ENCODE results near the gene TMEM269.

TMEM269 gene

DNA sequence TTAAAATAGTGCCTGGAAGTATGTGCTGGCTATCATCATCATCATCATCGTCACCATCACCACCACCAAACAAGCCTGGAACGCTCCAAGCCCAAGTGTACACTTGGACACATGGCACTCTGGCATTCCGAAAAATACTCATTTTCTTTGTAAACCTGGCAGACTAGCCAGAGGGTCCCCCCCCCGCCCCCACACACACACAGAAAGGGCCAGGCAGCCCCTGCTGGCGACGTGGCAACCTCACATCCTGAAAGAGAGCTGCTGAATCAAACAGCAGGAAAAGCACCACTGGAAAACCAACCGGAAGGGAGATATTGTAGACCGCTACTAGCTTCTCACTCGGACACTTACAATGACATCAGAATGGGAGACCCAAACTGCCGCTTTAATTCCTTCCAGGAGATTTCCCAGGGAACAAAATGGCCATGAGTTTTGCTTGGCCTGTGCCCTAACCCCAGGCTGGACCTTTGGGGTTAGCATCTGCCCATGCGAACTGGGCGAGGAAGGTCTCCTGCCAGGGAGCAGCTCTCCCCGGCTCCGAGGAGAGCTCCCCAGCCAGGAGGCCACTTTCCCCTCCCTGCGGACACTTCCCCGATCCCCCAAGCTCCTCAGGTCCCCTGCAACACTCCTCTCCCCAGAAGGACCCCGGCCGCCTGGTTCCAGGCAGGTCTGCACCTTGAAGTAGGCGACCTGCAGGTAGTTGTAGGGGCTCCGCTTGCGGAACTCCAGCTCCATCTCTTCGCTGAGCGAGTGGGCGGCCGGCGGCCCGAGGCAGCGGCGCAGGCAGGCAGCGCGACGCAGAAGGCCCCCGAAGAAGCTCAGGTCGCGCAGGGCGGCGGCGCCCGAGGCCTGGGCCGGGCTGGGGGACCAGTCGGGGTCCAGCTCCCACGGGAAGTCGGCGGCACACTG, 18.7 kb upstream of the TMEM269 start (continued):
- TF ChIP-seq, protein P1, sequence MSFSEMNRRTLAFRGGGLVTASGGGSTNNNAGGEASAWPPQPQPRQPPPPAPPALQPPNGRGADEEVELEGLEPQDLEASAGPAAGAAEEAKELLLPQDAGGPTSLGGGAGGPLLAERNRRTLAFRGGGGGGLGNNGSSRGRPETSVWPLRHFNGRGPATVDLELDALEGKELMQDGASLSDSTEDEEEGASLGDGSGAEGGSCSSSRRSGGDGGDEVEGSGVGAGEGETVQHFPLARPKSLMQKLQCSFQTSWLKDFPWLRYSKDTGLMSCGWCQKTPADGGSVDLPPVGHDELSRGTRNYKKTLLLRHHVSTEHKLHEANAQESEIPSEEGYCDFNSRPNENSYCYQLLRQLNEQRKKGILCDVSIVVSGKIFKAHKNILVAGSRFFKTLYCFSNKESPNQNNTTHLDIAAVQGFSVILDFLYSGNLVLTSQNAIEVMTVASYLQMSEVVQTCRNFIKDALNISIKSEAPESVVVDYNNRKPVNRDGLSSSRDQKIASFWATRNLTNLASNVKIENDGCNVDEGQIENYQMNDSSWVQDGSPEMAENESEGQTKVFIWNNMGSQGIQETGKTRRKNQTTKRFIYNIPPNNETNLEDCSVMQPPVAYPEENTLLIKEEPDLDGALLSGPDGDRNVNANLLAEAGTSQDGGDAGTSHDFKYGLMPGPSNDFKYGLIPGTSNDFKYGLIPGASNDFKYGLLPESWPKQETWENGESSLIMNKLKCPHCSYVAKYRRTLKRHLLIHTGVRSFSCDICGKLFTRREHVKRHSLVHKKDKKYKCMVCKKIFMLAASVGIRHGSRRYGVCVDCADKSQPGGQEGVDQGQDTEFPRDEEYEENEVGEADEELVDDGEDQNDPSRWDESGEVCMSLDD (tag by site-specific recombination; IDR thresholded peaks at IDR 0.05), result 0 out of 2 replicates have a peak, but pooled peaks have one; percentile 26
- no peak for TF ChIP-seq ZNF768 (tag by site-specific recombination; IDR thresholded peaks at IDR 0.05)
- TF ChIP-seq, protein P2, sequence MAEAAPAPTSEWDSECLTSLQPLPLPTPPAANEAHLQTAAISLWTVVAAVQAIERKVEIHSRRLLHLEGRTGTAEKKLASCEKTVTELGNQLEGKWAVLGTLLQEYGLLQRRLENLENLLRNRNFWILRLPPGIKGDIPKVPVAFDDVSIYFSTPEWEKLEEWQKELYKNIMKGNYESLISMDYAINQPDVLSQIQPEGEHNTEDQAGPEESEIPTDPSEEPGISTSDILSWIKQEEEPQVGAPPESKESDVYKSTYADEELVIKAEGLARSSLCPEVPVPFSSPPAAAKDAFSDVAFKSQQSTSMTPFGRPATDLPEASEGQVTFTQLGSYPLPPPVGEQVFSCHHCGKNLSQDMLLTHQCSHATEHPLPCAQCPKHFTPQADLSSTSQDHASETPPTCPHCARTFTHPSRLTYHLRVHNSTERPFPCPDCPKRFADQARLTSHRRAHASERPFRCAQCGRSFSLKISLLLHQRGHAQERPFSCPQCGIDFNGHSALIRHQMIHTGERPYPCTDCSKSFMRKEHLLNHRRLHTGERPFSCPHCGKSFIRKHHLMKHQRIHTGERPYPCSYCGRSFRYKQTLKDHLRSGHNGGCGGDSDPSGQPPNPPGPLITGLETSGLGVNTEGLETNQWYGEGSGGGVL (tag by site-specific recombination; IDR thresholded peaks at IDR 0.05), result peak; percentile 20; the same call in 1 of the 2 replicates
- no peak for TF ChIP-seq ZNF791 (tag by site-specific recombination; IDR thresholded peaks at IDR 0.05)
- TF ChIP-seq, protein P3, sequence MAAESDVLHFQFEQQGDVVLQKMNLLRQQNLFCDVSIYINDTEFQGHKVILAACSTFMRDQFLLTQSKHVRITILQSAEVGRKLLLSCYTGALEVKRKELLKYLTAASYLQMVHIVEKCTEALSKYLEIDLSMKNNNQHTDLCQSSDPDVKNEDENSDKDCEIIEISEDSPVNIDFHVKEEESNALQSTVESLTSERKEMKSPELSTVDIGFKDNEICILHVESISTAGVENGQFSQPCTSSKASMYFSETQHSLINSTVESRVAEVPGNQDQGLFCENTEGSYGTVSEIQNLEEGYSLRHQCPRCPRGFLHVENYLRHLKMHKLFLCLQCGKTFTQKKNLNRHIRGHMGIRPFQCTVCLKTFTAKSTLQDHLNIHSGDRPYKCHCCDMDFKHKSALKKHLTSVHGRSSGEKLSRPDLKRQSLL (tag by site-specific recombination; IDR thresholded peaks at IDR 0.05), result no peak
- TF ChIP-seq ZNF561 (tag by site-specific recombination; IDR thresholded peaks at IDR 0.05; ENCODE audit: borderline replicate concordance), result peak; percentile 44; the same call in 1 of the 2 replicates
- TF ChIP-seq ZNF292 (tag by site-specific recombination; IDR thresholded peaks at IDR 0.05; ENCODE audit: borderline replicate concordance, low read depth), result no peak
- no peak for TF ChIP-seq TCF7L2 (IDR thresholded peaks at IDR 0.05; ENCODE audit: borderline replicate concordance, low read depth, low read length)
- TF ChIP-seq ZNF274 (IDR thresholded peaks at IDR 0.05; ENCODE audit: low read length), result no peak
- TF ChIP-seq ZNF274 (tag by site-specific recombination; IDR thresholded peaks at IDR 0.05; ENCODE audit: borderline replicate concordance), result no peak
- TF ChIP-seq ZNF157 (tag by site-specific recombination; IDR thresholded peaks at IDR 0.05), result no peak
- TF ChIP-seq TRIM28 (IDR thresholded peaks at IDR 0.05; ENCODE audit: borderline replicate concordance, low read length), result no peak
- no peak for TF ChIP-seq ZNF146 (tag by site-specific recombination; IDR thresholded peaks at IDR 0.05)
- no peak for TF ChIP-seq ZBTB1 (tag by site-specific recombination; IDR thresholded peaks at IDR 0.05)
- no peak for TF ChIP-seq ZEB2 (tag by site-specific recombination; IDR thresholded peaks at IDR 0.05)
- no peak for TF ChIP-seq GLI2 (tag by site-specific recombination; IDR thresholded peaks at IDR 0.05; ENCODE audit: borderline replicate concordance, low read depth)
- TF ChIP-seq ZNF677 (tag by site-specific recombination; IDR thresholded peaks at IDR 0.05), result no peak
- no peak for TF ChIP-seq ZNF777 (tag by site-specific recombination; IDR thresholded peaks at IDR 0.05; ENCODE audit: borderline replicate concordance)
- no peak for TF ChIP-seq ZNF16 (tag by site-specific recombination; IDR thresholded peaks at IDR 0.05; ENCODE audit: low read depth)
- TF ChIP-seq HOXC10 (CRISPR knock-in tag; IDR thresholded peaks at IDR 0.05), result no peak
- TF ChIP-seq ZNF792 (tag by site-specific recombination; IDR thresholded peaks at IDR 0.05), result no peak
- TF ChIP-seq ZBTB11 (tag by site-specific recombination; conservative IDR thresholded peaks at IDR 0.05; ENCODE audit: low read depth), result peak; percentile 50; the same call in 1 of the 2 replicates
- TF ChIP-seq, protein P4, sequence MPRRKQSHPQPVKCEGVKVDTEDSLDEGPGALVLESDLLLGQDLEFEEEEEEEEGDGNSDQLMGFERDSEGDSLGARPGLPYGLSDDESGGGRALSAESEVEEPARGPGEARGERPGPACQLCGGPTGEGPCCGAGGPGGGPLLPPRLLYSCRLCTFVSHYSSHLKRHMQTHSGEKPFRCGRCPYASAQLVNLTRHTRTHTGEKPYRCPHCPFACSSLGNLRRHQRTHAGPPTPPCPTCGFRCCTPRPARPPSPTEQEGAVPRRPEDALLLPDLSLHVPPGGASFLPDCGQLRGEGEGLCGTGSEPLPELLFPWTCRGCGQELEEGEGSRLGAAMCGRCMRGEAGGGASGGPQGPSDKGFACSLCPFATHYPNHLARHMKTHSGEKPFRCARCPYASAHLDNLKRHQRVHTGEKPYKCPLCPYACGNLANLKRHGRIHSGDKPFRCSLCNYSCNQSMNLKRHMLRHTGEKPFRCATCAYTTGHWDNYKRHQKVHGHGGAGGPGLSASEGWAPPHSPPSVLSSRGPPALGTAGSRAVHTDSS (tag by site-specific recombination; IDR thresholded peaks at IDR 0.05), result peak; percentile 93
- TF ChIP-seq ZNF529 (tag by site-specific recombination; IDR thresholded peaks at IDR 0.05; ENCODE audit: insufficient replicate concordance), result no peak
- 0 out of 2 replicates have a peak, but pooled peaks have one; percentile 56 for TF ChIP-seq ZNF501 (tag by site-specific recombination; IDR thresholded peaks at IDR 0.05)
- TF ChIP-seq ZNF707 (tag by site-specific recombination; IDR thresholded peaks at IDR 0.05), result no peak
